Adrenal gland (tissue), 5 donors: ENCODE data around the gene ZGRF1.

ENCODE experiments used
- POLR2A ChIP-seq, 2 donors: fragments of 450-650 bp; IDR thresholded peaks; one replicate each; pipeline ENCODE4 v1.6.1; 2017; ENCODE audit warnings: antibody characterized with exemption in 2 of 2, mild to moderate bottlenecking in 2 of 2, moderate library complexity in 1 of 2
- TF ChIP-seq, protein P1 (sequence below), 6 experiments: fragments of 450-650 bp in 4 of 6; fragments of 200-600 bp in 2 of 6; sonication (generic) in 1 of 6; IDR thresholded peaks; 1 replicate in 5 of 6; 2 replicates in 1 of 6; pipeline versions ENCODE4 v1.5.1 to v1.8.0; 2016 to 2021; ENCODE audit warnings: antibody characterized with exemption in 6 of 6, mild to moderate bottlenecking in 2 of 6, moderate library complexity in 1 of 6
- donor health status: DM: no; HTN: no; CAD: no.

DNA sequence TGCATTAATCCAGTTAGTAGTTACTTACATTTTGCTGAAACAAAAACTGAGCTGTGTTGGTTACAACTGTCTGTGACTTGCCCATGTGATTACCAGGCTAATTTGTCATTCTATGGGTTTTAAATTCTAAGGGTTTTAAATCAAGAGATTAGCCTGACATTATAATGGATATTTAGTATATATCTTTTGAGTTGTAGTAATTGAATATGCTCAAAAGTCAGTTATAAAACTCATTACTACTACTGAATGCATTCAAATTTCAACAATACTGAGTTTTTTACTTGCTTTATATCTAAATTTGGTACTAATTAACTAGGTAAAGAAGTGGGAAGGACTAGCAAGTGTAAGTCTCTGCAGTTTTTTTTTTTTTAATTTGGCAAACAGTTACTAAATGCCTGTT is 14.9 kb upstream of the ZGRF1 start:
- TF ChIP-seq, protein P1, sequence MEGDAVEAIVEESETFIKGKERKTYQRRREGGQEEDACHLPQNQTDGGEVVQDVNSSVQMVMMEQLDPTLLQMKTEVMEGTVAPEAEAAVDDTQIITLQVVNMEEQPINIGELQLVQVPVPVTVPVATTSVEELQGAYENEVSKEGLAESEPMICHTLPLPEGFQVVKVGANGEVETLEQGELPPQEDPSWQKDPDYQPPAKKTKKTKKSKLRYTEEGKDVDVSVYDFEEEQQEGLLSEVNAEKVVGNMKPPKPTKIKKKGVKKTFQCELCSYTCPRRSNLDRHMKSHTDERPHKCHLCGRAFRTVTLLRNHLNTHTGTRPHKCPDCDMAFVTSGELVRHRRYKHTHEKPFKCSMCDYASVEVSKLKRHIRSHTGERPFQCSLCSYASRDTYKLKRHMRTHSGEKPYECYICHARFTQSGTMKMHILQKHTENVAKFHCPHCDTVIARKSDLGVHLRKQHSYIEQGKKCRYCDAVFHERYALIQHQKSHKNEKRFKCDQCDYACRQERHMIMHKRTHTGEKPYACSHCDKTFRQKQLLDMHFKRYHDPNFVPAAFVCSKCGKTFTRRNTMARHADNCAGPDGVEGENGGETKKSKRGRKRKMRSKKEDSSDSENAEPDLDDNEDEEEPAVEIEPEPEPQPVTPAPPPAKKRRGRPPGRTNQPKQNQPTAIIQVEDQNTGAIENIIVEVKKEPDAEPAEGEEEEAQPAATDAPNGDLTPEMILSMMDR (IDR thresholded peaks at IDR 0.05) = no peak
- no peak for TF ChIP-seq POLR2A (IDR thresholded peaks at IDR 0.05)
